DMS153 treated with DMSO at 0.1 percent for 48 hours (cell line): Measurements from ENCODE around the gene ASB2.

ENCODE experiments used
- DNase-seq: peaks from one replicate; lab custom pipeline; 2025; ENCODE audit not compliant: unreplicated experiment; lab: John Stamatoyannopoulos, UW

Gene ASB2

GRCh38 chr14:93930989-93931307 lies 45.4 kb downstream of the ASB2 start:
- DNase-seq, result no peak

- DNase-seq, result no peak
These were observed 45.9 kb downstream of the ASB2 start for GRCh38 chr14:93930296-93930988.

GRCh38 chr14:93929657-93930056 lies 46.7 kb downstream of the ASB2 start:
- no peak for DNase-seq

- DNase-seq, result no peak
These were observed 47.3 kb downstream of the ASB2 start for GRCh38 chr14:93929048-93929535.

- no peak for DNase-seq
These were observed 48.0 kb downstream of the ASB2 start for GRCh38 chr14:93928184-93929047.

GRCh38 chr14:93927800-93928145 lies 48.6 kb downstream of the ASB2 start:
- DNase-seq, result no peak

GRCh38 chr14:93926873-93927799 lies 49.2 kb downstream of the ASB2 start, which contains the start of gene FAM181A:
FAM181A (plus strand) TSS chr14:93927344; CDS start chr14:93928286, 942 bp downstream.
- DNase-seq, result peak; percentile 16

- DNase-seq, result peak; percentile 24
These were observed 50.0 kb downstream of the ASB2 start for GRCh38 chr14:93926245-93926872.

GRCh38 chr14:93925374-93925895 lies 50.9 kb downstream of the ASB2 start:
- no peak for DNase-seq

- DNase-seq, result no peak
These were observed 51.6 kb downstream of the ASB2 start for GRCh38 chr14:93924592-93925355.

GRCh38 chr14:93923626-93924025 lies 52.7 kb downstream of the ASB2 start:
- peak; percentile 31 for DNase-seq

GRCh38 chr14:93921001-93921806 lies 55.2 kb downstream of the ASB2 start:
- DNase-seq, result no peak

- DNase-seq, result no peak
These were observed 59.2 kb downstream of the ASB2 start for GRCh38 chr14:93917141-93917540.

GRCh38 chr14:93916498-93916897 lies 59.9 kb downstream of the ASB2 start:
- no peak for DNase-seq

GRCh38 chr14:93915800-93916199 lies 60.6 kb downstream of the ASB2 start:
- DNase-seq, result no peak

GRCh38 chr14:93915070-93915705 lies 61.2 kb downstream of the ASB2 start:
- DNase-seq, result no peak

- no peak for DNase-seq
These were observed 62.1 kb downstream of the ASB2 start for GRCh38 chr14:93914278-93914677.

- DNase-seq, result no peak
These were observed 63.6 kb downstream of the ASB2 start for GRCh38 chr14:93912782-93913181.
